Esophagus muscularis mucosa (tissue), 4 donors: ENCODE data around the gene COL25A1. TPM values are rescaled to one million over a fixed set of nuclear protein-coding genes. Genes with fewer than 3 reads are reported as not detected.

Source experiments
- DNase-seq: peaks from one replicate; pipeline ENCODE4 v3.0.0-alpha.2; 2017; ENCODE audit errors: extremely low spot score
- H3K27ac ChIP-seq, 4 donors: fragments of 200-600 bp; sonication (generic); replicated peaks in 1 of 4; 1 replicate in 3 of 4; 2 replicates in 1 of 4; pipeline ENCODE4 v1.5.1; 2016 to 2019; ENCODE audit warnings: mild to moderate bottlenecking in 1 of 4
- H3K27me3 ChIP-seq, 4 donors: fragments of 200-600 bp; sonication (generic); one replicate each; pipeline versions ENCODE4 v1.5.1 to v1.6.0; 2016 to 2019
- H3K36me3 ChIP-seq, 4 donors: fragments of 200-600 bp; sonication (generic); one replicate each; pipeline ENCODE4 v1.5.1; 2016 to 2019
- H3K4me1 ChIP-seq, 4 donors: fragments of 200-600 bp; sonication (generic); one replicate each; pipeline ENCODE4 v1.5.1; 2016 to 2019
- H3K4me3 ChIP-seq, 4 donors: fragments of 200-600 bp; sonication (generic); 1 replicate in 2 of 4; 2 replicates in 2 of 4; pipeline ENCODE4 v1.5.1; 2016 to 2019; ENCODE audit warnings: mild to moderate bottlenecking in 4 of 4, moderate library complexity in 1 of 4
- H3K9me3 ChIP-seq, 4 donors: fragments of 200-600 bp; sonication (generic); 1 replicate in 3 of 4; 2 replicates in 1 of 4; pipeline ENCODE4 v1.5.1; 2016 to 2019
- EP300 ChIP-seq: sonication (generic); formaldehyde crosslinking; IDR thresholded peaks from one replicate; pipeline ENCODE4 v1.6.1; 2017; ENCODE audit warnings: antibody characterized with exemption
- POLR2A ChIP-seq: fragments of 450-650 bp; IDR thresholded peaks from one replicate; pipeline ENCODE4 v1.6.1; 2017; ENCODE audit warnings: antibody characterized with exemption, moderate library complexity, mild to moderate bottlenecking, low read depth
- POLR2AphosphoS5 ChIP-seq, 2 donors: sonication (generic); formaldehyde crosslinking; IDR thresholded peaks; one replicate each; pipeline ENCODE4 v1.6.1; 2017; ENCODE audit warnings: antibody characterized with exemption in 2 of 2
- WGBS: methylation state at CpG from one replicate; pipeline ENCODE4 v1.1.5; 2018; 5-methylcytosine and 5-hydroxymethylcytosine counted together
- intact Hi-C: fragments of 100-400 bp; cut with DNase I; formaldehyde crosslinking; loops from one replicate; pipeline ENCODE4 v1.15.1; 2023
- total RNA-seq, 4 donors: library from RNA; depleted of rRNA; stranded (reverse); fragments of >200 nt; gene quantifications; one replicate each; pipeline versions ENCODE4 v1.1.0 to v1.2.1, GENCODE V29; 2016
- TF ChIP-seq, protein P1 (sequence below), 3 experiments: fragments of 200-600 bp in 2 of 3; fragments of 450-650 bp in 1 of 3; sonication (generic) in 2 of 3; IDR thresholded peaks; one replicate each; pipeline ENCODE4 v1.5.1; 2017 to 2019; ENCODE audit warnings: antibody characterized with exemption in 3 of 3, mild to moderate bottlenecking in 2 of 3, moderate library complexity in 1 of 3

The COL25A1 gene
- total RNA-seq, 4 donors from 2014 or later = 1.0 to 3.7 (median 2.0) TPM

DNA sequence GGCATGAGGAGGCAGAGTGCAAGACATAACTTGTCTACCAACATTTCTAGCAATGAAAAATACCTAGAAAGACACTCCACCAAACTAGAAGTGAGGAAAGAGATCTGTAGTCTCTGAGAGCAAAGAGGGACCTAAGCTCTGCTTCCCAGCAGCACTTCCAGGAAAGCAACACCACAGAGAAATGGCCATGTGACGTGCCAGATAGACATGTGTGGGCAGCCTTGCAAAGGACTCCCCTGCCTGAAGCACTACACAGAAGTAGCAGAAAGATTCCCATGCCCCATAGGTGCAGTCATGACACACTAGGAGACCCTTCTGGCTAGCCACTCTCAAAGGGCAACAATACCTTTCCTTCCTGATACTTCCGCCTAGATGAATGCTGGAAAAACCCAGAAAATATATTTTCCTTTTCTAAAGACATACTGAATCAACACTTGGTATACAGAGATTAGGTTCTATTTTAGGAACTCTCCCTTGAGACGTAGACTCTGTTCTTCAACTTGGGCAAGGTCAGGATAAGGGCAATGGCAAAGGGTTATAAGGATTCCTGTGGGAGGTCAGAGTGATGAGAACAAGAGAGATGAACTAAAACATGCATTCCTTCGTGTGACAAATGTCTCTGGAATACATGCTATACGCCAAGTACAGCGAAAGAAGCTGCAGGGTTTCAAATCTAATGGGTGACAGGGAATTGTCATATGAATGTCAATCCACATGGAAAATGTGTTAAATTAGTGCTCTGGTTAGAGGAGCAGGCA is 352.1 kb downstream of the COL25A1 start:
- no peak for DNase-seq
- H3K4me1 ChIP-seq = no peaks in the 10 kb centered on the region
- no peak overlapping the region for H3K4me3 ChIP-seq
- H3K36me3 ChIP-seq = no peaks in the 10 kb centered on the region
- intact Hi-C loops = no loop called here
- H3K27ac ChIP-seq = no peak overlapping the region
- TF ChIP-seq EP300 = no peak
- TF ChIP-seq POLR2AphosphoS5 (IDR thresholded peaks at IDR 0.05) = no peak
- TF ChIP-seq, protein P1, sequence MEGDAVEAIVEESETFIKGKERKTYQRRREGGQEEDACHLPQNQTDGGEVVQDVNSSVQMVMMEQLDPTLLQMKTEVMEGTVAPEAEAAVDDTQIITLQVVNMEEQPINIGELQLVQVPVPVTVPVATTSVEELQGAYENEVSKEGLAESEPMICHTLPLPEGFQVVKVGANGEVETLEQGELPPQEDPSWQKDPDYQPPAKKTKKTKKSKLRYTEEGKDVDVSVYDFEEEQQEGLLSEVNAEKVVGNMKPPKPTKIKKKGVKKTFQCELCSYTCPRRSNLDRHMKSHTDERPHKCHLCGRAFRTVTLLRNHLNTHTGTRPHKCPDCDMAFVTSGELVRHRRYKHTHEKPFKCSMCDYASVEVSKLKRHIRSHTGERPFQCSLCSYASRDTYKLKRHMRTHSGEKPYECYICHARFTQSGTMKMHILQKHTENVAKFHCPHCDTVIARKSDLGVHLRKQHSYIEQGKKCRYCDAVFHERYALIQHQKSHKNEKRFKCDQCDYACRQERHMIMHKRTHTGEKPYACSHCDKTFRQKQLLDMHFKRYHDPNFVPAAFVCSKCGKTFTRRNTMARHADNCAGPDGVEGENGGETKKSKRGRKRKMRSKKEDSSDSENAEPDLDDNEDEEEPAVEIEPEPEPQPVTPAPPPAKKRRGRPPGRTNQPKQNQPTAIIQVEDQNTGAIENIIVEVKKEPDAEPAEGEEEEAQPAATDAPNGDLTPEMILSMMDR (IDR thresholded peaks at IDR 0.05) = no peak
- TF ChIP-seq POLR2A = no peak
- 86% methylated on average over 6 of the region's 6 CpGs for WGBS
- no peaks in the 10 kb centered on the region for H3K9me3 ChIP-seq
- no peaks in the 10 kb centered on the region for H3K27me3 ChIP-seq

DNA sequence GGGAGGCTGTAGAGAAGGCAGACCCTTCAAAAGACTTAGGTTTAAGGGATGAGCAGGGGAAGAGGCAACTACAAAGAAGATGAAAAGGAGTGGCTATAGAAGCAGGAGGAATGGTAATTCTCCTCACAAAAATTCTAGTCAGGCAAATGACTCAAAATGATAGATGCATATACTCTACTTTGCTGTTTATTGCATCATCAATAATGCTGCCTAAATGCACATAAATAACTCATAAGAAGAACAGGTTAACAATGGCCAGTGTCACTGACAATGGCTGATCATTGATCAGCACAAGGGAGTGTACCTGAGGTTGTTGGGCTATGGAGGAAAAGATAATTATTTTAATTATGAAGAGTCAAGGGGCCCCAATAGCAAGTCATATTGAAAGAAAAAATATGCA is 354.9 kb downstream of the COL25A1 start:
- Histone ChIP-seq H3K27me3 (no peaks in the 10 kb centered on the region), H3K27ac (no peak overlapping the region), H3K9me3 (no peaks in the 10 kb centered on the region), H3K36me3 (no peaks in the 10 kb centered on the region), H3K4me1 (no peaks in the 10 kb centered on the region), H3K4me3 (no peak overlapping the region)
- intact Hi-C loops = no loop called here
- TF ChIP-seq POLR2AphosphoS5 (IDR thresholded peaks at IDR 0.05) (no peak), POLR2A (no peak), EP300 (no peak)
- TF ChIP-seq, protein P1 (IDR thresholded peaks at IDR 0.05) = no peak
- no peak for DNase-seq

DNA sequence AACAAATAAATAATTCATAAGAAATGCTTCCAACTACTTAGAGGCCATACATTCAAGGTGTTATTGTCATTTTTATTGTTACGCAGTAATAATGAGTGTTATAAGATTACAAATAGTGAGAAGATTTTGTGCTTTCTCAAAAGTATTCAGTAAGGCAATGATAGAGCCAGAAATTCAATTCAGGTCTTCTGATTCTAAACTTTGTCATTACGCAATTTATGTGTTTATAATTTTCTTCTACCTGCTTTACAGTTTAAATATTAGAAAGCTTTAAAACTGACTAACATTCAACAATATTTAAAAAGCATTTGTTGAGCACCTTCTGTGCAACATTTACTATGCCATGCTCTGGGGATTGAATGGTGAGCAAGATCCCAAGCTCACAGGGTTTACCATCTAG is 356.2 kb downstream of the COL25A1 start:
- intact Hi-C loops = no loop called here
- no peak overlapping the region for H3K27ac ChIP-seq
- no peaks in the 10 kb centered on the region for H3K9me3 ChIP-seq
- TF ChIP-seq POLR2A (no peak), POLR2AphosphoS5 (IDR thresholded peaks at IDR 0.05) (no peak), EP300 (no peak)
- TF ChIP-seq, protein P1 (IDR thresholded peaks at IDR 0.05) = no peak
- no peak overlapping the region for H3K4me3 ChIP-seq
- H3K36me3 ChIP-seq = no peaks in the 10 kb centered on the region
- WGBS = 96% methylated on average over 2 of the region's 2 CpGs
- no peak for DNase-seq
- H3K27me3 ChIP-seq = no peaks in the 10 kb centered on the region
- no peaks in the 10 kb centered on the region for H3K4me1 ChIP-seq

DNA sequence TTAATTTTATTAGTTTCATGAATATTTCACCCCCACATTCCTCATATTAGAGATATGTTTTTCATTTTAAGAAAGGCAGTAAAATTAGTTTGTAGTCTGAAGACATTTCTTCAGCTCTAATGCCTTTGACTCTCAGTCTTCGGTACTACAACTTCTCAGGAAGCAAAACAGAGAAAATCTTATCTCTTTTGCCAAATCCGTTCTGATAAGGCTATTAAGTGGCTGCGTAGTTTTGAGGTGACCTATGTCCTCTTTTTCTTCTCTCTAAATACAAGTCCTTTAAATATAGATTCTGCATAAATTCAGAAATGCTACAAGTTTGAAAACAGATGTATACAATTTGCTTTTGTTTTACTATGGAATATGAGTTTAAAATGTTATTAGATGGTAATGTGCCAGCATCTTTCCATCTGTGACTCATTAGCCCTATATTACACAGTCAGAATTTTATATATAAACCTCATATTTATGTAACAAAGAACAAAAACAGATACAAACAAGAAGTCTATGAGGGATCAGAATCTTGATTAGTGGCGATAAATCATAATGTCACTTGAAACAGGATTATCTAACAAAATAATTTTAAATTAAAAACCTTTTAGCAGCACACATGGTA is 358.4 kb downstream of the COL25A1 start:
- WGBS = 66% methylated on average over 4 of the region's 4 CpGs
- no peak for DNase-seq
- no peak overlapping the region for H3K4me3 ChIP-seq
- intact Hi-C loops = no loop called here
- no peaks in the 10 kb centered on the region for H3K4me1 ChIP-seq
- no peak overlapping the region for H3K27ac ChIP-seq
- TF ChIP-seq EP300 (no peak), POLR2AphosphoS5 (IDR thresholded peaks at IDR 0.05) (no peak), POLR2A (no peak)
- TF ChIP-seq, protein P1 (IDR thresholded peaks at IDR 0.05) = no peak
- H3K9me3 ChIP-seq = no peaks in the 10 kb centered on the region
- no peaks in the 10 kb centered on the region for H3K27me3 ChIP-seq
- no peaks in the 10 kb centered on the region for H3K36me3 ChIP-seq
